HL-60 (cell line): ENCODE results near the gene MARK2.

Source experiments
- DNase-seq, 2 experiments: peaks; one replicate each; pipeline ENCODE4 v3.0.0-alpha.2; 2010 to 2020; ENCODE audit warnings: low read depth in 1 of 2, low spot score in 1 of 2
- H3K27ac ChIP-seq: fragments of 250-450 bp; sonication (Bioruptor Pico); replicated peaks from 2 replicates; pipeline ENCODE4 v1.5.1; 2020; ENCODE audit warnings: mild to moderate bottlenecking, moderate library complexity
- H3K27me3 ChIP-seq: fragments of 250-450 bp; sonication (Bioruptor Pico); 2 replicates; pipeline ENCODE4 v1.5.1; 2021; ENCODE audit warnings: mild to moderate bottlenecking, moderate library complexity; ENCODE audit not compliant: insufficient read depth, poor library complexity, severe bottlenecking
- H3K4me3 ChIP-seq: replicated peaks from 2 replicates; pipeline ENCODE4 v1.5.1; 2011; ENCODE audit warnings: mild to moderate bottlenecking, control low read depth, low read length; ENCODE audit not compliant: insufficient read depth
- GABPA ChIP-seq: IDR thresholded peaks from 2 replicates; pipeline ENCODE4 v1.6.1; 2012; ENCODE audit warnings: low read depth
- POLR2AphosphoS5 ChIP-seq: IDR thresholded peaks from 2 replicates; pipeline ENCODE4 v1.6.1; 2012; ENCODE audit warnings: low read depth
- SPI1 ChIP-seq: IDR thresholded peaks from 2 replicates; pipeline ENCODE4 v1.6.1; 2012; ENCODE audit warnings: low read depth, mild to moderate bottlenecking, borderline replicate concordance
- TF ChIP-seq, protein P1 (sequence below): IDR thresholded peaks from one replicate; pipeline ENCODE4 v1.5.1; 2011; ENCODE audit warnings: low read length, control low read depth, inconsistent platforms; ENCODE audit not compliant: insufficient read depth
- TF ChIP-seq, protein P2 (sequence below): IDR thresholded peaks from 2 replicates; pipeline ENCODE4 v1.6.1; 2012; ENCODE audit warnings: low read depth; ENCODE audit not compliant: insufficient replicate concordance

The MARK2 gene

DNA sequence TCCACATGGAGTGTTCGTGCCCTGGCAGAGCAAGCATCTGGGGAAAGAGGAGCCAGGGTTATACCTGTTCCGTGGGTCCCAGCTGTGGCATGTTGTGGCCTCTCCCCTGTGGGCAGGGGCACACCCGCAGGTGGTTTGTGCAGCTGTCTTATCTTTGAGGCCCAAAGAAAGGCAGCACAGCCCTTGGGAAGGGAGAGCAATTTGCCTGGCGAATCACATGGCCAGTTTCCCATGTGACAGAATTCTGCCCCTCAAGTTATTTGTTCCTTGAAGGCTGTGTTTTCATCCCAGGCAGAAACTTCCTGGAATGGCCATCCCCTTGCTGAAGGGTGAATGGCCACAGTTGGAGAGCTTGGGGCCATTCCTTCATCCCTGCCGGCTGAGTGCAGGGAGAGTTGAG is 119.1 kb downstream of the MARK2 start:
- TF ChIP-seq, protein P1, sequence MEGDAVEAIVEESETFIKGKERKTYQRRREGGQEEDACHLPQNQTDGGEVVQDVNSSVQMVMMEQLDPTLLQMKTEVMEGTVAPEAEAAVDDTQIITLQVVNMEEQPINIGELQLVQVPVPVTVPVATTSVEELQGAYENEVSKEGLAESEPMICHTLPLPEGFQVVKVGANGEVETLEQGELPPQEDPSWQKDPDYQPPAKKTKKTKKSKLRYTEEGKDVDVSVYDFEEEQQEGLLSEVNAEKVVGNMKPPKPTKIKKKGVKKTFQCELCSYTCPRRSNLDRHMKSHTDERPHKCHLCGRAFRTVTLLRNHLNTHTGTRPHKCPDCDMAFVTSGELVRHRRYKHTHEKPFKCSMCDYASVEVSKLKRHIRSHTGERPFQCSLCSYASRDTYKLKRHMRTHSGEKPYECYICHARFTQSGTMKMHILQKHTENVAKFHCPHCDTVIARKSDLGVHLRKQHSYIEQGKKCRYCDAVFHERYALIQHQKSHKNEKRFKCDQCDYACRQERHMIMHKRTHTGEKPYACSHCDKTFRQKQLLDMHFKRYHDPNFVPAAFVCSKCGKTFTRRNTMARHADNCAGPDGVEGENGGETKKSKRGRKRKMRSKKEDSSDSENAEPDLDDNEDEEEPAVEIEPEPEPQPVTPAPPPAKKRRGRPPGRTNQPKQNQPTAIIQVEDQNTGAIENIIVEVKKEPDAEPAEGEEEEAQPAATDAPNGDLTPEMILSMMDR = no peak
- TF ChIP-seq POLR2AphosphoS5 = no peak
- TF ChIP-seq SPI1 = no peak
- TF ChIP-seq, protein P2, sequence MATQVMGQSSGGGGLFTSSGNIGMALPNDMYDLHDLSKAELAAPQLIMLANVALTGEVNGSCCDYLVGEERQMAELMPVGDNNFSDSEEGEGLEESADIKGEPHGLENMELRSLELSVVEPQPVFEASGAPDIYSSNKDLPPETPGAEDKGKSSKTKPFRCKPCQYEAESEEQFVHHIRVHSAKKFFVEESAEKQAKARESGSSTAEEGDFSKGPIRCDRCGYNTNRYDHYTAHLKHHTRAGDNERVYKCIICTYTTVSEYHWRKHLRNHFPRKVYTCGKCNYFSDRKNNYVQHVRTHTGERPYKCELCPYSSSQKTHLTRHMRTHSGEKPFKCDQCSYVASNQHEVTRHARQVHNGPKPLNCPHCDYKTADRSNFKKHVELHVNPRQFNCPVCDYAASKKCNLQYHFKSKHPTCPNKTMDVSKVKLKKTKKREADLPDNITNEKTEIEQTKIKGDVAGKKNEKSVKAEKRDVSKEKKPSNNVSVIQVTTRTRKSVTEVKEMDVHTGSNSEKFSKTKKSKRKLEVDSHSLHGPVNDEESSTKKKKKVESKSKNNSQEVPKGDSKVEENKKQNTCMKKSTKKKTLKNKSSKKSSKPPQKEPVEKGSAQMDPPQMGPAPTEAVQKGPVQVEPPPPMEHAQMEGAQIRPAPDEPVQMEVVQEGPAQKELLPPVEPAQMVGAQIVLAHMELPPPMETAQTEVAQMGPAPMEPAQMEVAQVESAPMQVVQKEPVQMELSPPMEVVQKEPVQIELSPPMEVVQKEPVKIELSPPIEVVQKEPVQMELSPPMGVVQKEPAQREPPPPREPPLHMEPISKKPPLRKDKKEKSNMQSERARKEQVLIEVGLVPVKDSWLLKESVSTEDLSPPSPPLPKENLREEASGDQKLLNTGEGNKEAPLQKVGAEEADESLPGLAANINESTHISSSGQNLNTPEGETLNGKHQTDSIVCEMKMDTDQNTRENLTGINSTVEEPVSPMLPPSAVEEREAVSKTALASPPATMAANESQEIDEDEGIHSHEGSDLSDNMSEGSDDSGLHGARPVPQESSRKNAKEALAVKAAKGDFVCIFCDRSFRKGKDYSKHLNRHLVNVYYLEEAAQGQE = no peak
- TF ChIP-seq GABPA = no peak

More for the DNA sequence above, 119.1 kb downstream of the MARK2 start:
- Histone ChIP-seq H3K27me3 (no peaks in the 10 kb centered on the region), H3K27ac (no peak overlapping the region), H3K4me3 (no peak overlapping the region)
- no peak for DNase-seq
